Measurements from ENCODE around the gene KLF16.

KLF16 gene

GRCh38 chr19:1805401-1806183 is 57.8 kb downstream of the KLF16 start:
- no peak for FAIRE-seq

DNA sequence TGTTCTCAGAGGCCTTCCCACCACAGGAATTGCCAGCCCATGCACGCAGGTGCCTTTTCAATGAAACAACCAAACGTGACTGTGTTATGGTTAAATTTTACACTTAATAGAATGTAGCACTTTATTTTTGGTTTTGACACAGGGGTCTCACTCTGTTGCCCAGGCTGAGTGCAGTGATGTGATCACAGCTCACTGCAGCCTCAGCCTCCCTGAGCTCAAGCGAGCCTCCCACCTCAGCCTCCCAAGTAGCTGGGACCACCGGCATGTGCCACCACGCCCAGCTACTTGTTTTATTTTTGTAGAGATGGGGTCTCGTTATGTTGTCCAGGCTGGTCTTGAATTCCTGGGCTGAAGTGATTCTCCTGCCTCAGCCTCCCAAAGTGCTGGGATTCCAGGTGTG is 58.5 kb downstream of the KLF16 start:
- FAIRE-seq = no peak
